Astrocyte (in vitro differentiated cells and primary cell): Measurements from ENCODE around the gene CBY1. TPM values are rescaled to one million over a fixed set of nuclear protein-coding genes. Genes with fewer than 3 reads are reported as not detected.
"Not testable (repeated sequence)": the region's sequence is repeated elsewhere in the genome, so short reads cannot be mapped to it uniquely, and the experiment has no call there.

Experiments
- DNase-seq: peaks from one replicate; pipeline ENCODE4 v3.0.0-alpha.2; 2010; ENCODE audit warnings: low read depth
- FAIRE-seq: peaks from 2 replicates; lab custom pipeline; 2011; peaks lifted over from hg19 to GRCh38; lab: Jason Lieb, UNC
- H2AFZ ChIP-seq: 2 replicates; pipeline ENCODE4 v1.6.0; 2012; ENCODE audit warnings: low read depth, low read length, inconsistent platforms
- H3K27ac ChIP-seq: 2 replicates; pipeline ENCODE4 v1.5.1; 2011; ENCODE audit warnings: low read depth, low read length, inconsistent platforms
- H3K27me3 ChIP-seq: 2 replicates; pipeline ENCODE4 v1.6.0; 2011; ENCODE audit warnings: low read length, inconsistent platforms; ENCODE audit not compliant: insufficient read depth
- H3K36me3 ChIP-seq: 2 replicates; pipeline ENCODE4 v1.5.1; 2011; ENCODE audit warnings: low read length, inconsistent platforms; ENCODE audit not compliant: insufficient read depth
- H3K4me1 ChIP-seq: 2 replicates; pipeline ENCODE4 v1.5.1; 2011; ENCODE audit warnings: low read length, inconsistent platforms; ENCODE audit not compliant: insufficient read depth
- H3K4me2 ChIP-seq: 2 replicates; pipeline ENCODE4 v1.6.0; 2012; ENCODE audit warnings: low read length, inconsistent platforms
- H3K4me3 ChIP-seq: 2 replicates; pipeline ENCODE4 v1.5.1; 2011; ENCODE audit warnings: low read depth, mild to moderate bottlenecking, low read length, inconsistent platforms; ENCODE audit not compliant: insufficient read depth
- H3K79me2 ChIP-seq: 2 replicates; pipeline ENCODE4 v1.6.0; 2012; ENCODE audit warnings: mild to moderate bottlenecking, low read length, inconsistent platforms; ENCODE audit not compliant: insufficient read depth
- H3K9ac ChIP-seq: 2 replicates; pipeline ENCODE4 v1.6.0; 2012; ENCODE audit warnings: mild to moderate bottlenecking, low read length, inconsistent platforms
- H3K9me3 ChIP-seq: 2 replicates; pipeline ENCODE4 v1.5.1; 2012; ENCODE audit warnings: low read depth, mild to moderate bottlenecking, low read length, inconsistent platforms; ENCODE audit not compliant: insufficient read depth
- H4K20me1 ChIP-seq: 2 replicates; pipeline ENCODE4 v1.6.0; 2012; ENCODE audit warnings: low read length, inconsistent platforms; ENCODE audit not compliant: insufficient read depth
- H3K27ac Mint-ChIP-seq: one replicate; pipeline ENCODE4 v1.8.0; 2021; ENCODE audit warnings: mild to moderate bottlenecking, mixed read lengths; ENCODE audit not compliant: unreplicated experiment
- H3K27me3 Mint-ChIP-seq: one replicate; pipeline ENCODE4 v1.8.0; 2021; ENCODE audit warnings: low read depth, mixed read lengths; ENCODE audit not compliant: unreplicated experiment
- H3K36me3 Mint-ChIP-seq: one replicate; pipeline ENCODE4 v1.8.0; 2021; ENCODE audit warnings: low read depth, mixed read lengths; ENCODE audit not compliant: unreplicated experiment
- H3K4me1 Mint-ChIP-seq: one replicate; pipeline ENCODE4 v1.8.0; 2021; ENCODE audit warnings: low read depth, mixed read lengths; ENCODE audit not compliant: unreplicated experiment
- H3K4me3 Mint-ChIP-seq: one replicate; pipeline ENCODE4 v1.8.0; 2021; ENCODE audit warnings: mild to moderate bottlenecking, moderate library complexity, mixed read lengths; ENCODE audit not compliant: unreplicated experiment
- H3K9me3 Mint-ChIP-seq: one replicate; pipeline ENCODE4 v1.8.0; 2021; ENCODE audit warnings: mild to moderate bottlenecking, mixed read lengths; ENCODE audit not compliant: unreplicated experiment
- EZH2 ChIP-seq: IDR thresholded peaks from 2 replicates; pipeline ENCODE4 v1.6.1; 2012; ENCODE audit warnings: mild to moderate bottlenecking, low read length, inconsistent platforms; ENCODE audit not compliant: insufficient read depth
- total RNA-seq: library from RNA; stranded (reverse); gene quantifications from 2 replicates; pipeline ENCODE4 v1.2.1, GENCODE V29; 2021
- TF ChIP-seq, protein P1 (sequence below): IDR thresholded peaks from 2 replicates; pipeline ENCODE4 v1.5.1; 2011; ENCODE audit warnings: low read depth, mild to moderate bottlenecking, inconsistent platforms, low read length, moderate library complexity; ENCODE audit not compliant: insufficient read depth

Gene CBY1
- total RNA-seq, 1 donor from 2014 or later: 23.2 TPM

- DNase-seq: peak; percentile 22
- Mint-ChIP-seq H3K27me3 (peaks cover under 1% of the 10 kb centered on the region), H3K4me3 (no peak overlapping the region), H3K27ac (no peak overlapping the region), H3K4me1 (peaks cover 9% of the 10 kb centered on the region), H3K36me3 (peaks cover 37% of the 10 kb centered on the region), H3K9me3 (peaks cover 5% of the 10 kb centered on the region)
- Histone ChIP-seq H3K27ac (no peak overlapping the region), H3K27me3 (no peaks in the 10 kb centered on the region), H3K79me2 (no peaks in the 10 kb centered on the region), H3K36me3 (no peaks in the 10 kb centered on the region), H3K9ac (no peak overlapping the region), H3K9me3 (no peaks in the 10 kb centered on the region), H3K4me2 (no peak overlapping the region), H4K20me1 (no peaks in the 10 kb centered on the region), H2AFZ (no peak overlapping the region), H3K4me3 (no peak overlapping the region), H3K4me1 (no peaks in the 10 kb centered on the region)
- no peak for FAIRE-seq
- no peak for TF ChIP-seq EZH2
- TF ChIP-seq, protein P1, sequence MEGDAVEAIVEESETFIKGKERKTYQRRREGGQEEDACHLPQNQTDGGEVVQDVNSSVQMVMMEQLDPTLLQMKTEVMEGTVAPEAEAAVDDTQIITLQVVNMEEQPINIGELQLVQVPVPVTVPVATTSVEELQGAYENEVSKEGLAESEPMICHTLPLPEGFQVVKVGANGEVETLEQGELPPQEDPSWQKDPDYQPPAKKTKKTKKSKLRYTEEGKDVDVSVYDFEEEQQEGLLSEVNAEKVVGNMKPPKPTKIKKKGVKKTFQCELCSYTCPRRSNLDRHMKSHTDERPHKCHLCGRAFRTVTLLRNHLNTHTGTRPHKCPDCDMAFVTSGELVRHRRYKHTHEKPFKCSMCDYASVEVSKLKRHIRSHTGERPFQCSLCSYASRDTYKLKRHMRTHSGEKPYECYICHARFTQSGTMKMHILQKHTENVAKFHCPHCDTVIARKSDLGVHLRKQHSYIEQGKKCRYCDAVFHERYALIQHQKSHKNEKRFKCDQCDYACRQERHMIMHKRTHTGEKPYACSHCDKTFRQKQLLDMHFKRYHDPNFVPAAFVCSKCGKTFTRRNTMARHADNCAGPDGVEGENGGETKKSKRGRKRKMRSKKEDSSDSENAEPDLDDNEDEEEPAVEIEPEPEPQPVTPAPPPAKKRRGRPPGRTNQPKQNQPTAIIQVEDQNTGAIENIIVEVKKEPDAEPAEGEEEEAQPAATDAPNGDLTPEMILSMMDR: no peak
Measured at GRCh38 chr22:38614332-38615063, 41.9 kb upstream of the CBY1 start.

GRCh38 chr22:38615064-38615405 lies 41.4 kb upstream of the CBY1 start:
- not testable (repeated sequence) for H3K27me3 Mint-ChIP-seq, H3K79me2 ChIP-seq, H3K4me3 ChIP-seq, H3K4me2 ChIP-seq, H3K4me3 Mint-ChIP-seq, H3K4me1 ChIP-seq, DNase-seq, H3K4me1 Mint-ChIP-seq, H3K36me3 ChIP-seq, H3K9ac ChIP-seq, H3K27ac ChIP-seq, H3K27ac Mint-ChIP-seq, H3K9me3 ChIP-seq, H2AFZ ChIP-seq, H3K9me3 Mint-ChIP-seq, H3K27me3 ChIP-seq, H4K20me1 ChIP-seq, FAIRE-seq
- H3K36me3 Mint-ChIP-seq: peaks cover 41% of the 10 kb centered on the region

- TF ChIP-seq, protein P1: no peak
- TF ChIP-seq EZH2: no peak
- Histone ChIP-seq H4K20me1 (no peaks in the 10 kb centered on the region), H3K4me3 (no peak overlapping the region), H3K27me3 (no peaks in the 10 kb centered on the region), H3K4me2 (no peak overlapping the region), H3K36me3 (no peaks in the 10 kb centered on the region), H3K27ac (no peak overlapping the region), H3K79me2 (no peaks in the 10 kb centered on the region), H3K9ac (no peak overlapping the region), H3K4me1 (no peaks in the 10 kb centered on the region), H3K9me3 (no peaks in the 10 kb centered on the region), H2AFZ (no peak overlapping the region)
- Mint-ChIP-seq H3K36me3 (peaks cover 39% of the 10 kb centered on the region), H3K4me1 (peaks cover 9% of the 10 kb centered on the region), H3K4me3 (no peak overlapping the region), H3K9me3 (peaks cover 5% of the 10 kb centered on the region), H3K27ac (no peak overlapping the region), H3K27me3 (no peaks in the 10 kb centered on the region)
- FAIRE-seq (no peak), DNase-seq (no peak)
Measured at GRCh38 chr22:38618258-38618657, 38.2 kb upstream of the CBY1 start.
